ENCODE results near the gene TRIM31. TPM values are rescaled to one million over a fixed set of nuclear protein-coding genes. Genes with fewer than 3 reads are reported as not detected.

TRIM31 gene
- total and polyA plus RNA-seq, 2 of the 4 experiments (the other 2 are of a cell fraction), result not detected

- Histone ChIP-seq H3K79me1 (ENCODE audit: low read depth in 1 of 2, low read length in 2 of 2) (no peaks in the 10 kb centered on the region), H3K4me3 (ENCODE audit: insufficient read depth, low read depth, low read length) (no peak overlapping the region), H3K4me2 (ENCODE audit: low read depth, low read length) (no peak overlapping the region), H3K9me3 (ENCODE audit: control insufficient read depth, insufficient read depth, low read length) (no peaks in the 10 kb centered on the region), H3K4me1 (ENCODE audit: control insufficient read depth, insufficient read depth, low read length) (no peaks in the 10 kb centered on the region), H3K36me3 (ENCODE audit: control insufficient read depth, insufficient read depth, low read length) (no peaks in the 10 kb centered on the region), H3K56ac (ENCODE audit: extremely low read depth, insufficient read depth, low read length) (no peak overlapping the region), H2BK5ac (ENCODE audit: low read depth, low read length, poor library complexity, severe bottlenecking) (no peak overlapping the region), H3K27ac (ENCODE audit: insufficient read depth, low read length) (no peak overlapping the region), H2AK5ac (ENCODE audit: low read depth, low read length) (no peak overlapping the region), H3K9me1 (ENCODE audit: insufficient read depth, low read length) (no peaks in the 10 kb centered on the region), H2BK15ac (ENCODE audit: low read depth, low read length) (no peak overlapping the region), H3K18ac (ENCODE audit: low read depth, low read length) (no peak overlapping the region), H3K14ac (replicated peaks; ENCODE audit: low read depth, low read length) (no peak overlapping the region), H3K4ac (ENCODE audit: low read depth, low read length) (no peak overlapping the region), H3K27me3 (ENCODE audit: control insufficient read depth, insufficient read depth, low read length) (peaks cover 37% of the 10 kb centered on the region), H3K23ac (ENCODE audit: low read depth, low read length) (no peak overlapping the region), H2AFZ (replicated peaks; ENCODE audit: low read length, poor library complexity) (no peak overlapping the region), H2BK20ac (ENCODE audit: low read depth, low read length) (no peak overlapping the region), H4K5ac (ENCODE audit: low read depth, low read length) (no peak overlapping the region), H2BK120ac (ENCODE audit: low read depth, low read length) (no peak overlapping the region), H4K8ac (ENCODE audit: low read depth in 2 of 2, low read length in 2 of 2) (no peak overlapping the region), H2AK9ac (replicated peaks; ENCODE audit: low read depth, low read length, poor library complexity) (no peak overlapping the region), H4K20me1 (ENCODE audit: insufficient read depth, low read length) (no peaks in the 10 kb centered on the region), H4K91ac (ENCODE audit: insufficient read depth, low read depth, low read length) (no peak overlapping the region), H3K9ac (ENCODE audit: low read depth, low read length) (no peak overlapping the region)
- in situ Hi-C loops (cut with MboI; ENCODE audit: low sequenced_read_pairs) (no loop called here), intact Hi-C loops (cut with micrococcal nuclease) (no loop called here), dilution Hi-C loops (cut with HindIII; ENCODE audit: low sequenced_read_pairs, unreplicated experiment) (no loop called here)
- BruUV-seq (replicated peaks), result no TSS peak
- DNase-seq, result no peak
- WGBS, 2 experiments (ENCODE audit: extremely low coverage in 2 of 2, insufficient read length in 1 of 2), result no CpG with 5 or more reads among the region's 3 CpGs
- ATAC-seq (ENCODE audit: low read depth), result no peak
- TF ChIP-seq NFE2L2 (IDR thresholded peaks at IDR 0.05; ENCODE audit: low read depth, low read length), result no peak
- ChIA-PET POLR2A (ENCODE audit: unreplicated experiment) (no interaction called here), CTCF (no interaction called here)
These were observed 34.2 kb upstream of the TRIM31 start for GRCh38 chr6:30147096-30147495.
